ENCODE measurements around the gene ALK.

DNA sequence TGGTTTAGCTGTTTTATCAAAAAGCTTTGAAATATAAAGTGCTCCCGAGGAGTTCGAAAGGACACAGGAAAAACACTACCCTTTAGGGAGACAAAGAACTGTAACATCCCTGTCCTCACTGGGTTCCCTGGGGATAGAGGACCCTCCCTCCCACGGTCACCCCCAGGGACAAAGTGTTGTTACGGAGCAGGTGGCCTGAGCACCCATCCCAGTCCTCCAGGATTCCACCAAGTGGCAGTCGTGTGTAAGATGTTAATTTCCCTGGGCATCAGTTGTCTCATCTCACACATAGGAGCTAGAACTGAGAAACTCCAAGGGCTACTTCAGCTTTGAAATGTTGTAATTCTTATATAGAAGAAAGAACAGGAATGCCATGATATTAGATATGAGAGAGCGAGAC is 137.7 kb downstream of the ALK start:
- no peak for TF ChIP-seq CTCF (IDR thresholded peaks at IDR 0.05; ENCODE audit: borderline replicate concordance, extremely low read depth, low read length, poor library complexity, severe bottlenecking)
- TF ChIP-seq EZH2 (IDR thresholded peaks at IDR 0.05; ENCODE audit: borderline replicate concordance, low read depth, low read length, severe bottlenecking): no peak

All from DND-41 (cell line).